HEK293 (cell line): Measurements from ENCODE around the gene WSCD2.
A peak's percentile ranks its signal among the peaks of the same experiment; 100 is the strongest.

Experiments used
- CTCF ChIA-PET: fragments of 350-600 bp; formaldehyde crosslinking; extraction: SDS; loops from one replicate; lab custom pipeline; 2021; ENCODE audit warnings: antibody characterized with exemption; lab: Yijun Ruan, JAX
- POLR2A ChIA-PET: fragments of 300-600 bp; formaldehyde crosslinking; extraction: SDS; loops from one replicate; lab custom pipeline; 2020; ENCODE audit warnings: antibody characterized with exemption, inconsistent platforms; lab: Yijun Ruan, JAX
- H3K27ac ChIP-seq: fragments of 200-500 bp; sonication (Bioruptor generic); 2 replicates; pipeline ENCODE4 v1.5.1; 2014; ENCODE audit warnings: low read depth, low read length, control low read depth, inconsistent platforms; ENCODE audit errors: extremely low read depth
- H3K36me3 ChIP-seq, 2 experiments: fragments of 200-500 bp in 1 of 2; sonication (Bioruptor generic) in 1 of 2; 1 replicate in 1 of 2; 2 replicates in 1 of 2; pipeline ENCODE4 v1.5.1; 2014 to 2017; ENCODE audit warnings: inconsistent platforms in 2 of 2, low read length in 2 of 2; ENCODE audit not compliant: control insufficient read depth in 2 of 2, insufficient read depth in 1 of 2
- H3K4me1 ChIP-seq: fragments of 200-500 bp; sonication (Bioruptor generic); 2 replicates; pipeline ENCODE4 v1.5.1; 2014; ENCODE audit warnings: mild to moderate bottlenecking, low read length, inconsistent platforms; ENCODE audit not compliant: control insufficient read depth, insufficient read depth
- H3K4me3 ChIP-seq: 2 replicates; pipeline ENCODE4 v1.5.1; 2011; ENCODE audit warnings: low read depth, mild to moderate bottlenecking, control low read depth, low read length, moderate library complexity
- H3K9me3 ChIP-seq: fragments of 200-500 bp; sonication (Bioruptor generic); 2 replicates; pipeline ENCODE4 v1.5.1; 2014; ENCODE audit warnings: low read depth, low read length, inconsistent platforms; ENCODE audit not compliant: control insufficient read depth, insufficient read depth
- GLIS1 ChIP-seq: fragments of 450-650 bp; formaldehyde crosslinking; IDR thresholded peaks from 2 replicates; pipeline ENCODE4 v1.5.1; 2016; ENCODE audit warnings: missing biosample characterization, missing genetic modification characterization
- HOXA7 ChIP-seq: sonication (generic); formaldehyde crosslinking; IDR thresholded peaks from 2 replicates; pipeline ENCODE4 v1.8.1; 2022; ENCODE audit warnings: missing genetic modification reagents, borderline replicate concordance
- ZBTB20 ChIP-seq: fragments of 450-650 bp; formaldehyde crosslinking; IDR thresholded peaks from 2 replicates; pipeline ENCODE4 v1.5.1; 2016; ENCODE audit warnings: missing biosample characterization, missing genetic modification characterization
- ZIC2 ChIP-seq: fragments of 450-650 bp; formaldehyde crosslinking; IDR thresholded peaks from 2 replicates; pipeline ENCODE4 v1.5.1; 2016; ENCODE audit warnings: missing biosample characterization, missing genetic modification characterization
- ZNF140 ChIP-seq: fragments of 450-650 bp; formaldehyde crosslinking; IDR thresholded peaks from 2 replicates; pipeline ENCODE4 v1.5.1; 2016; ENCODE audit warnings: missing biosample characterization, missing genetic modification characterization
- ZNF391 ChIP-seq: fragments of 450-650 bp; formaldehyde crosslinking; IDR thresholded peaks from 2 replicates; pipeline ENCODE4 v1.5.1; 2016; ENCODE audit warnings: low read depth, missing biosample characterization, missing genetic modification characterization, borderline replicate concordance
- ZNF423 ChIP-seq: fragments of 450-650 bp; formaldehyde crosslinking; IDR thresholded peaks from 2 replicates; pipeline ENCODE4 v1.5.1; 2016; ENCODE audit warnings: missing biosample characterization, missing genetic modification characterization
- ZNF548 ChIP-seq: fragments of 450-650 bp; formaldehyde crosslinking; IDR thresholded peaks from 2 replicates; pipeline ENCODE4 v1.5.1; 2016; ENCODE audit warnings: missing biosample characterization, missing genetic modification characterization
- ZNF629 ChIP-seq: fragments of 450-650 bp; formaldehyde crosslinking; IDR thresholded peaks from 2 replicates; pipeline ENCODE4 v1.5.1; 2017; ENCODE audit warnings: missing biosample characterization, missing genetic modification characterization
- ZNF768 ChIP-seq: fragments of 450-650 bp; formaldehyde crosslinking; IDR thresholded peaks from 2 replicates; pipeline ENCODE4 v1.5.1; 2018; ENCODE audit warnings: missing biosample characterization, mild to moderate bottlenecking, missing genetic modification characterization
- TF ChIP-seq, protein P1 (sequence below): fragments of 450-650 bp; formaldehyde crosslinking; IDR thresholded peaks from 2 replicates; pipeline ENCODE4 v1.5.1; 2016; ENCODE audit warnings: missing biosample characterization, missing genetic modification characterization
- TF ChIP-seq, protein P2 (sequence below): fragments of 450-650 bp; formaldehyde crosslinking; IDR thresholded peaks from 2 replicates; pipeline ENCODE4 v1.5.1; 2017; ENCODE audit warnings: missing biosample characterization, missing genetic modification characterization
- TF ChIP-seq, protein P3 (sequence below): fragments of 450-650 bp; formaldehyde crosslinking; IDR thresholded peaks from 2 replicates; pipeline ENCODE4 v1.5.1; 2016; ENCODE audit warnings: missing biosample characterization, missing genetic modification characterization, low read depth
- TF ChIP-seq, protein P4 (sequence below): fragments of 450-650 bp; IDR thresholded peaks from 2 replicates; pipeline ENCODE4 v1.5.1; 2018; ENCODE audit warnings: missing biosample characterization, missing genetic modification characterization

WSCD2 gene

DNA sequence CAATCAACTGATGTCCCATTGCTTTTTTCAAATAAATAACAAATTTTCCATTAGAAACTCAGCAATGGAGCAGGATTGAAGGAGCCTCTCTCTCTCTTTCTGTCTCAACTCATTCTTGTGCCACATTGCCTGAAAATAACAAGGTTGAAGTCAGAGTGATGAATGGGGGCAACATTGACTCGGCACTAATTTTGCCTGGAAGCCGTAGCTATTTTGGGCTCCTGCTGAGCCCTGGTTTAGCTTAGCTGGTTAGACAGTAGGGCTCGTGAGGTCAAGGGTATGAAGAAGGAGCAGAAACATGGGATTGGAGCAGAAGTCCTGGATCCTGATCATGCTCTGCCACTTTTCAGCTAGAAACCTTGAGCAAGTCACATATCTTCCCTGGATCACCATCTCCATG, 38.9 kb downstream of the WSCD2 start (continued):
- TF ChIP-seq ZNF548 (tag by site-specific recombination), result no peak
- no peak for TF ChIP-seq ZIC2 (tag by site-specific recombination)
- no peak for TF ChIP-seq ZNF768 (tag by site-specific recombination)
- TF ChIP-seq, all 188 proteins: peak for 0

DNA sequence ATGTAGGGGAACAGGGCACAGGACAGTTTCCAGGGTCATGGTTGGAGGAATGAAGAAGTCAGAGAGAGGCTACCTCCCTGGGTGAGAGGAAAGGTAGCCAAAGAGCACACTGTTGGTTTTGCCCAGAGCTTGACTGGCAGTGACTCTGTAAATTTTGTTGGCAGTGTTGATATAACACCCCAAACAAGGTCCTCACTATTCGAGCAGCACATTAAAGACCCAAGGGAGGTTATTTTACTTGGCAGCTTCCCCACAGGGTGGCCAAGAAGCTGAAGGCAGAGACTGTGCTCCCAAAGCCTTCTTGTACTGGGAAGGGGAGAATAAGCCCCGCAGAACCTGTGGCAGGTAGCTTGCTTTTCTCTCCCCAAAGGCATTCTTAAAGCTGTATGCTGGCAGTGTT, 40.6 kb downstream of the WSCD2 start:
- Histone ChIP-seq H3K27ac (no peak overlapping the region), H3K36me3 (no peaks in the 10 kb centered on the region), H3K9me3 (no peaks in the 10 kb centered on the region), H3K4me1 (no peaks in the 10 kb centered on the region), H3K4me3 (no peak overlapping the region)
- ChIA-PET CTCF (interaction anchor here (0.6 kb wide), 1 partner anchor 486 kb away, joined by 3 read pairs; no protein-coding TSS in a partner anchor), POLR2A (no interaction called here)
- TF ChIP-seq GLIS1, result peak; percentile 81
- TF ChIP-seq, protein P1, sequence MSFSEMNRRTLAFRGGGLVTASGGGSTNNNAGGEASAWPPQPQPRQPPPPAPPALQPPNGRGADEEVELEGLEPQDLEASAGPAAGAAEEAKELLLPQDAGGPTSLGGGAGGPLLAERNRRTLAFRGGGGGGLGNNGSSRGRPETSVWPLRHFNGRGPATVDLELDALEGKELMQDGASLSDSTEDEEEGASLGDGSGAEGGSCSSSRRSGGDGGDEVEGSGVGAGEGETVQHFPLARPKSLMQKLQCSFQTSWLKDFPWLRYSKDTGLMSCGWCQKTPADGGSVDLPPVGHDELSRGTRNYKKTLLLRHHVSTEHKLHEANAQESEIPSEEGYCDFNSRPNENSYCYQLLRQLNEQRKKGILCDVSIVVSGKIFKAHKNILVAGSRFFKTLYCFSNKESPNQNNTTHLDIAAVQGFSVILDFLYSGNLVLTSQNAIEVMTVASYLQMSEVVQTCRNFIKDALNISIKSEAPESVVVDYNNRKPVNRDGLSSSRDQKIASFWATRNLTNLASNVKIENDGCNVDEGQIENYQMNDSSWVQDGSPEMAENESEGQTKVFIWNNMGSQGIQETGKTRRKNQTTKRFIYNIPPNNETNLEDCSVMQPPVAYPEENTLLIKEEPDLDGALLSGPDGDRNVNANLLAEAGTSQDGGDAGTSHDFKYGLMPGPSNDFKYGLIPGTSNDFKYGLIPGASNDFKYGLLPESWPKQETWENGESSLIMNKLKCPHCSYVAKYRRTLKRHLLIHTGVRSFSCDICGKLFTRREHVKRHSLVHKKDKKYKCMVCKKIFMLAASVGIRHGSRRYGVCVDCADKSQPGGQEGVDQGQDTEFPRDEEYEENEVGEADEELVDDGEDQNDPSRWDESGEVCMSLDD (tag by site-specific recombination), result no peak

DNA sequence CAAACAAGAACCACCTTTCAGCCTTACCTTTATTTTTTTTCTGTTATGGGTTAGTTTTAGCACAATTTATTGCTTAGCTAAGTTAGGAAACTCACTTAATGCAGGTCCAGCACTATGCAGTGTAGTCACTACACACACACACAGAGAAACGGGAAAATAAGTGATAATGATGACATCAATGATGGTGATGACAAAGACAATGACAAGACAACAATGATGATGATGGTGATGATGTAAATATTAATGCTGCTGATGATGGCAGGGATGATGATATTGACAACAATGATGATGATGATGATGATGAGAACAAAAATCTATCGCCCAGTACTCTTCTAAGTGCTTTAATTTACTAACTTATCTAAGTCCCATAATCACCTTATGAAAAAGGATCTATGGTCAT, 41.1 kb downstream of the WSCD2 start:
- ChIA-PET CTCF (interaction anchor here (0.6 kb wide), 1 partner anchor 485 kb away, joined by 3 read pairs; no protein-coding TSS in a partner anchor), POLR2A (no interaction called here)
- no peaks in the 10 kb centered on the region for H3K4me1 ChIP-seq
- no peak overlapping the region for H3K4me3 ChIP-seq
- no peaks in the 10 kb centered on the region for H3K36me3 ChIP-seq
- no peak overlapping the region for H3K27ac ChIP-seq
- no peak for TF ChIP-seq HOXA7 (CRISPR knock-in tag)
- TF ChIP-seq, protein P2, sequence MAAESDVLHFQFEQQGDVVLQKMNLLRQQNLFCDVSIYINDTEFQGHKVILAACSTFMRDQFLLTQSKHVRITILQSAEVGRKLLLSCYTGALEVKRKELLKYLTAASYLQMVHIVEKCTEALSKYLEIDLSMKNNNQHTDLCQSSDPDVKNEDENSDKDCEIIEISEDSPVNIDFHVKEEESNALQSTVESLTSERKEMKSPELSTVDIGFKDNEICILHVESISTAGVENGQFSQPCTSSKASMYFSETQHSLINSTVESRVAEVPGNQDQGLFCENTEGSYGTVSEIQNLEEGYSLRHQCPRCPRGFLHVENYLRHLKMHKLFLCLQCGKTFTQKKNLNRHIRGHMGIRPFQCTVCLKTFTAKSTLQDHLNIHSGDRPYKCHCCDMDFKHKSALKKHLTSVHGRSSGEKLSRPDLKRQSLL (tag by site-specific recombination), result no peak
- TF ChIP-seq, protein P3, sequence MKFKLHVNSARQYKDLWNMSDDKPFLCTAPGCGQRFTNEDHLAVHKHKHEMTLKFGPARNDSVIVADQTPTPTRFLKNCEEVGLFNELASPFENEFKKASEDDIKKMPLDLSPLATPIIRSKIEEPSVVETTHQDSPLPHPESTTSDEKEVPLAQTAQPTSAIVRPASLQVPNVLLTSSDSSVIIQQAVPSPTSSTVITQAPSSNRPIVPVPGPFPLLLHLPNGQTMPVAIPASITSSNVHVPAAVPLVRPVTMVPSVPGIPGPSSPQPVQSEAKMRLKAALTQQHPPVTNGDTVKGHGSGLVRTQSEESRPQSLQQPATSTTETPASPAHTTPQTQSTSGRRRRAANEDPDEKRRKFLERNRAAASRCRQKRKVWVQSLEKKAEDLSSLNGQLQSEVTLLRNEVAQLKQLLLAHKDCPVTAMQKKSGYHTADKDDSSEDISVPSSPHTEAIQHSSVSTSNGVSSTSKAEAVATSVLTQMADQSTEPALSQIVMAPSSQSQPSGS (tag by site-specific recombination), result peak; percentile 51; the same call in 1 of the 2 replicates
- TF ChIP-seq, protein P4, sequence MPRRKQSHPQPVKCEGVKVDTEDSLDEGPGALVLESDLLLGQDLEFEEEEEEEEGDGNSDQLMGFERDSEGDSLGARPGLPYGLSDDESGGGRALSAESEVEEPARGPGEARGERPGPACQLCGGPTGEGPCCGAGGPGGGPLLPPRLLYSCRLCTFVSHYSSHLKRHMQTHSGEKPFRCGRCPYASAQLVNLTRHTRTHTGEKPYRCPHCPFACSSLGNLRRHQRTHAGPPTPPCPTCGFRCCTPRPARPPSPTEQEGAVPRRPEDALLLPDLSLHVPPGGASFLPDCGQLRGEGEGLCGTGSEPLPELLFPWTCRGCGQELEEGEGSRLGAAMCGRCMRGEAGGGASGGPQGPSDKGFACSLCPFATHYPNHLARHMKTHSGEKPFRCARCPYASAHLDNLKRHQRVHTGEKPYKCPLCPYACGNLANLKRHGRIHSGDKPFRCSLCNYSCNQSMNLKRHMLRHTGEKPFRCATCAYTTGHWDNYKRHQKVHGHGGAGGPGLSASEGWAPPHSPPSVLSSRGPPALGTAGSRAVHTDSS (tag by site-specific recombination), result 0 out of 2 replicates have a peak, but pooled peaks have one; percentile 44
- 0 out of 2 replicates have a peak, but pooled peaks have one; percentile 24 for TF ChIP-seq ZNF629
- TF ChIP-seq ZNF140 (tag by site-specific recombination), result no peak
- TF ChIP-seq ZNF391 (tag by site-specific recombination), result no peak
- H3K9me3 ChIP-seq, result no peaks in the 10 kb centered on the region

DNA sequence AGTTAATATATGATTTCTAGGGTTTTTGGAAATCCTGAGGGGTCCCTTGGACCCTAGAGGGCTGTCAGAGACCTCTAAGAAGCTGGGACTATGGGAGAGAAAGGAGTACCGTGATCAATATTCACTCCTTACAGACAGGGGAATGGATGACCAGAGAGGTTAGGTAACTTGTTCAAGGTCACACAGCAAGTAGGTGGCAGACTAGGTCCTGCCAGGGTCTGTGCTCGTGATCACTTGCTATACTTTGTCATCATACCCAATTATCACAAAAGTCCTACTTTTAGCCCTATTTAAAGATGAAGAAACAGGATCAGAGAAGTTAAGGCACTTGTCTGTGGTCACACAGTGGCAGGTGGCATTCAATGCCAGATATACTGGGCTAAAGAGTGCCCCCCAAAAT, 42.9 kb downstream of the WSCD2 start:
- no peaks in the 10 kb centered on the region for H3K4me1 ChIP-seq
- no peaks in the 10 kb centered on the region for H3K9me3 ChIP-seq
- H3K36me3 ChIP-seq, result no peaks in the 10 kb centered on the region
- TF ChIP-seq ZBTB20 (tag by site-specific recombination), result no peak
- TF ChIP-seq ZNF768 (tag by site-specific recombination), result peak; percentile 66; the same call in 1 of the 2 replicates
- TF ChIP-seq ZNF423 (tag by site-specific recombination), result no peak
- POLR2A ChIA-PET, result no interaction called here
- no peak overlapping the region for H3K27ac ChIP-seq
- no peak overlapping the region for H3K4me3 ChIP-seq
- CTCF ChIA-PET, result no interaction called here
